Heart right ventricle (tissue), 16 donors: ENCODE data around the gene FRMPD1. TPM values are rescaled to one million over a fixed set of nuclear protein-coding genes. Genes with fewer than 3 reads are reported as not detected.

Source experiments
- ATAC-seq, 8 donors: fragments of 200-7000 bp; cut with Tn5 transposase; one replicate each; pipeline ENCODE4 v1.9.1; 2020; ENCODE audit warnings: mild to moderate bottlenecking in 8 of 8, moderate library complexity in 8 of 8, moderate number of reproducible peaks in 1 of 8
- DNase-seq, 2 donors: peaks; one replicate each; pipeline ENCODE4 v3.0.0-alpha.2; 2020
- H3K27ac ChIP-seq, 10 donors: fragments of 200-600 bp; sonication (generic) in 2 of 10; one replicate each; pipeline versions ENCODE4 v1.5.0 to v1.8.0; 2020 to 2022; ENCODE audit warnings: mild to moderate bottlenecking in 3 of 10
- H3K27me3 ChIP-seq, 7 donors: fragments of 200-600 bp; one replicate each; pipeline ENCODE4 v1.8.0; 2021 to 2022; ENCODE audit warnings: mild to moderate bottlenecking in 2 of 7
- H3K36me3 ChIP-seq, 9 donors: fragments of 200-600 bp; sonication (generic) in 1 of 9; one replicate each; pipeline versions ENCODE4 v1.5.0 to v1.8.0; 2020 to 2022; ENCODE audit warnings: mild to moderate bottlenecking in 2 of 9
- H3K4me1 ChIP-seq, 9 donors: fragments of 200-600 bp; sonication (generic) in 1 of 9; one replicate each; pipeline versions ENCODE4 v1.5.0 to v1.8.0; 2020 to 2022; ENCODE audit warnings: mild to moderate bottlenecking in 4 of 9
- H3K4me3 ChIP-seq, 10 donors: fragments of 200-600 bp; sonication (generic) in 2 of 10; one replicate each; pipeline versions ENCODE4 v1.5.0 to v1.8.0; 2020 to 2022; ENCODE audit warnings: mild to moderate bottlenecking in 7 of 10, moderate library complexity in 2 of 10
- H3K9me3 ChIP-seq, 11 donors: fragments of 200-600 bp in 10 of 11; sonication (generic) in 2 of 11; one replicate each; pipeline versions ENCODE4 v1.5.0 to v1.8.0; 2013 to 2022; ENCODE audit warnings: mild to moderate bottlenecking in 2 of 11, control low read depth in 1 of 11, moderate library complexity in 1 of 11
- CTCF ChIP-seq, 9 donors: fragments of 200-600 bp; sonication (generic) in 2 of 9; IDR thresholded peaks; one replicate each; pipeline versions ENCODE4 v1.5.0 to v1.8.0; 2021 to 2022; ENCODE audit warnings: antibody characterized with exemption in 9 of 9, mild to moderate bottlenecking in 5 of 9, moderate library complexity in 1 of 9
- WGBS, 2 donors: extraction: QIAGEN DNeasy Blood & Tissue Kit; methylation state at CpG; one replicate each; pipeline ENCODE4 v1.1.7; 2013; ENCODE audit warnings: inconsistent platforms in 1 of 2; 5-methylcytosine and 5-hydroxymethylcytosine counted together
- intact Hi-C, 10 donors: fragments of 100-400 bp; cut with DNase I; formaldehyde crosslinking; loops; one replicate each; pipeline versions ENCODE4 v1.11.1 to v1.14.2; 2022
- polyA plus RNA-seq, 2 donors: library from polyadenylated mRNA; stranded (reverse); fragments of 200-250 nt; gene quantifications; one replicate each; pipeline ENCODE4 v1.2.3, GENCODE V29; 2013
- total RNA-seq, 10 donors: library from RNA; stranded (reverse); fragmentation: NEBNext Ultra II Directional in 3 of 10; extraction: Animal tissue kit (Norgen Biotek cat#: 25700) in 3 of 10; gene quantifications; one replicate each; pipeline versions ENCODE4 v1.2.1 to v1.2.4, GENCODE V29; 2021 to 2023
- donor health status: Arrhythmogenic right ventricular cardiomyopathy.
- donor health status: ischemic (EF 13 %, LVEDD 7.1; RV severe dilation, severe dysfunction).
- donor health status: healthy with polysubstance abuse.
- donor health status: DM: no; HTN: yes; CAD: no.
- donor health status: DM: no; HTN: no; CAD: no.
- donor health status: ischemic (EF 25% LVEDD 6.9; RV normal size, moderate dysfunction).
- donor health status: ischemic (EF 25% LVEDD 5.7; RV mildly dilated, moderate dysfunction).
- donor health status: healthy.
- donor health status: DM: yes; HTN: yes; CAD: no.
- donor health status: Ischemic cardiomyopathy.
- donor health status: ischemic (EF 35%, LVEDD 5.7; RV mildly dilated, moderate dysfunction).
- donor health status: nonischemic (EF 11% LVEDD 7.7; RV severe dilation, severe dysfunction).
- donor health status: DM: yes; HTN: yes; CAD: no.
- donor health status: PGD.
- donor health status: ischemic (EF 29% LVEDD 5.4; RV normal size, mild dysfunction).
- donor health status: nonischemic (EF 23%, LVEDD 6.1; RV moderate dilation, normal function).

Gene FRMPD1
- total and polyA plus RNA-seq, 12 donors = 0.03 to 1.7 (median 0.63) TPM

DNA sequence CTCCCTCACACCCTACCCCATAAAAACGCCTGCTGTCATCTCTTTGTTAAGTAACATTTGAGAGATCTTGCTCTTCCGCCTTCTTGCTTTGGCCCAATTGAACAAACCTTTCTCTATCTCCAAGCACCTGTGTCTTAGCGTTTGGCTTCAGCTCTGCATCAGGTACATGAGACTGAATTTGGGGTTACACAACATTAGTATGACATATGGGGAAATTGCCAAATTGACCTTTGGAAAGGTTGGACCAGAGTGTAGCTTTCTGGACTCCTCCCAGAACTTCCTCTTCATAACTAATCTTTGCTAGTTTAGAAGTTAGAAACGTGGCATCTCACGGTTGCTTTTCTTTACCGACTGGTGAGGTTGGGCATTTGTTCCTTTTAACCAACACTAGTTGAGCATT lies 137.6 kb downstream of the FRMPD1 start:
- TF ChIP-seq CTCF (IDR thresholded peaks at IDR 0.05) = no peak
- WGBS, 2 donors = 85 to 87% methylated on average over 6 of the region's 6 CpGs
- no peak overlapping the region for H3K4me3 ChIP-seq
- H3K4me1 ChIP-seq = peaks cover 0 to 20% (median 17%) of the 10 kb centered on the region in 9 donors
- H3K36me3 ChIP-seq = peaks cover 0 to 4% (median 2%) of the 10 kb centered on the region in 9 donors
- H3K27ac ChIP-seq = peak overlapping the region in 1 of 10 donors; percentile 32
- ATAC-seq (no peak), DNase-seq (no peak)
- no peaks in the 10 kb centered on the region for H3K9me3 ChIP-seq
- intact Hi-C loops = loop anchor here in 3 of 10 donors (10.0 kb wide), 2 partner anchors 194 to 204 kb away; partner anchors contain the start of gene TOMM5 (in 1 of the 3)
- peaks cover 0 to 14% (median 6%) of the 10 kb centered on the region in 7 donors for H3K27me3 ChIP-seq

GRCh38 chr9:37790096-37790495 lies 139.3 kb downstream of the FRMPD1 start:
- DNase-seq = no peak
- ATAC-seq = no peak
- Histone ChIP-seq H3K36me3 (no peaks in the 10 kb centered on the region), H3K9me3 (no peaks in the 10 kb centered on the region), H3K4me1 (peaks cover 0 to 9% (median 6%) of the 10 kb centered on the region in 9 donors), H3K27me3 (peaks cover 0 to 14% (median 6%) of the 10 kb centered on the region in 7 donors), H3K27ac (no peak overlapping the region), H3K4me3 (no peak overlapping the region)
- no peak for TF ChIP-seq CTCF (IDR thresholded peaks at IDR 0.05)
- 95 to 98% methylated on average over 2 of the region's 2 CpGs for WGBS, 2 donors
- intact Hi-C loops = loop anchor here in 2 of 10 donors (10.0 kb wide), 2 partner anchors 55 to 205 kb away; no protein-coding TSS in a partner anchor

DNA sequence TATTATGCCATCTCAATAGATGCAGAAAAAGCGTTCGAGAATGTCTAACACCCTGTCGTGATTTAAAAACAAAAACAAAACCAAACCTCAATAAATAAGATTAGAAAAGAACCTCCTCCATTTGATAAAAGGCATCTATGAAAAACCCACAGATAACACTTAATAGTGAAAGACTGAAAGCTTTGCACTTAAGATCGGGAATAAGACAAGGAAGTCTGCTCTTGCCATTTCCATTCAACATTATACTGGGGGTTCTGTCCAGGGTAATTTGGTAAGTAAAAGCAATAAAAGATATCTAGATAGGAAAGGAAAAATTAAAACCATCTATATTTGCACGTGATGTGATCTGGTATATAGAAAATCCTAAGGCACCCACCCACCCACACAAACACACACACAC lies 141.4 kb downstream of the FRMPD1 start:
- intact Hi-C loops = loop anchor here in 2 of 10 donors (10.0 kb wide), 2 partner anchors 57 to 207 kb away; no protein-coding TSS in a partner anchor
- peaks cover 0 to 6% (median 3%) of the 10 kb centered on the region in 7 donors for H3K27me3 ChIP-seq
- WGBS, 2 donors = 85 to 86% methylated on average over 5 of the region's 5 CpGs
- no peak for ATAC-seq
- H3K4me1 ChIP-seq = peaks cover 0 to 3% (median 0%) of the 10 kb centered on the region in 9 donors
- H3K27ac ChIP-seq = no peak overlapping the region
- DNase-seq = no peak
- no peaks in the 10 kb centered on the region for H3K9me3 ChIP-seq
- H3K4me3 ChIP-seq = no peak overlapping the region
- TF ChIP-seq CTCF (IDR thresholded peaks at IDR 0.05) = no peak
- H3K36me3 ChIP-seq = no peaks in the 10 kb centered on the region

DNA sequence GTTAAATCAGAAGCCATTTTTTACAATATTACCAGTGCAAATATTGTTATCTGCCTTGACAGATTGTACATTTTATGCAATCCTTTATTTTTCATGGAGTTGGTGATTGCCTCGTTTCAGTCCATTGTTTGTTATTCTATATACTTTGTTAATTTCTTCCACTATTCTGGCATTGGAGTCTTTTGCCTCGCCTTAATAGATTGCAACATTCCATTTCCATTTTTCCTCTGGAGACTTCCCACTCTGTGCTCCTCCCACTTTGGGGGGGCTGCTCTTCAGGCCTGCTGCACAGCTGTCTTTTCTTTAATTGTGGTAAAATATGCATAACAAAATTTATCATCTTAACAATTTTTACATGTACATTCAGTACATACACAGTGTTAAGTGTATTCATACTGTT lies 145.5 kb downstream of the FRMPD1 start:
- ATAC-seq = no peak
- intact Hi-C loops = loop anchor here in 2 of 10 donors (10.0 kb wide), 2 partner anchors 61 to 211 kb away; no protein-coding TSS in a partner anchor
- H3K27me3 ChIP-seq = no peaks in the 10 kb centered on the region
- TF ChIP-seq CTCF (IDR thresholded peaks at IDR 0.05) = no peak
- no peaks in the 10 kb centered on the region for H3K9me3 ChIP-seq
- H3K4me3 ChIP-seq = no peak overlapping the region
- 76 to 77% methylated on average over 2 of the region's 2 CpGs for WGBS, 2 donors
- no peaks in the 10 kb centered on the region for H3K36me3 ChIP-seq
- no peak for DNase-seq
- H3K27ac ChIP-seq = no peak overlapping the region
- H3K4me1 ChIP-seq = peaks cover 0 to 15% (median 10%) of the 10 kb centered on the region in 9 donors

Other genes starting within 250 kb of the FRMPD1 start
- gene GRHPR, start 228.3 kb upstream of the FRMPD1 start, total RNA-seq = 100 to 1,000 TPM; 101 to 142 (median 114) TPM
- 100 to 1,000 TPM in 1 of 2 donors, 10 to 100 TPM in 1; 61.5 to 151 TPM for gene GRHPR, start 228.3 kb upstream of the FRMPD1 start, polyA plus RNA-seq
- 1 to 10 TPM; 5.4 to 7.5 (median 6.3) TPM for gene ZBTB5, start 185.5 kb upstream of the FRMPD1 start, total RNA-seq
- 1 to 10 TPM; 2.1 to 3.9 TPM for gene ZBTB5, start 185.5 kb upstream of the FRMPD1 start, polyA plus RNA-seq
- gene POLR1E, start 165.0 kb upstream of the FRMPD1 start, total RNA-seq = 10 to 100 TPM in 9 of 10 donors, 1 to 10 TPM in 1; 8.5 to 28.8 (median 20.4) TPM
- gene POLR1E, start 165.0 kb upstream of the FRMPD1 start, polyA plus RNA-seq = 10 to 100 TPM in 1 of 2 donors, 1 to 10 TPM in 1; 5.0 to 16.6 TPM
- gene FBXO10, start 74.6 kb upstream of the FRMPD1 start, total RNA-seq = 1 to 10 TPM; 4.8 to 7.4 (median 5.9) TPM
- gene FBXO10, start 74.6 kb upstream of the FRMPD1 start, polyA plus RNA-seq = 1 to 10 TPM; 2.3 to 3.3 TPM
- gene TOMM5, start 58.4 kb upstream of the FRMPD1 start, total RNA-seq = 10 to 100 TPM; 45.7 to 62.9 (median 52.1) TPM
- gene TOMM5, start 58.4 kb upstream of the FRMPD1 start, polyA plus RNA-seq = 100 to 1,000 TPM in 1 of 2 donors, 10 to 100 TPM in 1; 74.1 to 145 TPM
- gene TRMT10B, start 102.9 kb downstream of the FRMPD1 start, total RNA-seq = 1 to 10 TPM; 2.6 to 6.5 (median 3.6) TPM
- 1 to 10 TPM; 3.0 to 5.9 TPM for gene TRMT10B, start 102.9 kb downstream of the FRMPD1 start, polyA plus RNA-seq
- gene EXOSC3, start 134.1 kb downstream of the FRMPD1 start, total RNA-seq = 10 to 100 TPM in 9 of 10 donors, 1 to 10 TPM in 1; 7.5 to 15.2 (median 12.8) TPM
- 10 to 100 TPM in 1 of 2 donors, 1 to 10 TPM in 1; 7.3 to 20.2 TPM for gene EXOSC3, start 134.1 kb downstream of the FRMPD1 start, polyA plus RNA-seq
- gene DCAF10, start 149.8 kb downstream of the FRMPD1 start, total RNA-seq = 10 to 100 TPM; 16.1 to 23.4 (median 19.6) TPM
- 1 to 10 TPM; 5.6 to 9.1 TPM for gene DCAF10, start 149.8 kb downstream of the FRMPD1 start, polyA plus RNA-seq